HG02943 (cell line): ENCODE results near the gene CHAC1.
"Not testable (repeated sequence)": the region's sequence is repeated elsewhere in the genome, so short reads cannot be mapped to it uniquely, and the experiment has no call there.

ENCODE experiments used
- ATAC-seq: cut with Tn5 transposase; IDR thresholded peaks from one replicate; pipeline ENCODE4 v1.9.1; 2021; ENCODE audit warnings: mild to moderate bottlenecking, low read depth, moderate library complexity; ENCODE audit not compliant: unreplicated experiment

Gene CHAC1

DNA sequence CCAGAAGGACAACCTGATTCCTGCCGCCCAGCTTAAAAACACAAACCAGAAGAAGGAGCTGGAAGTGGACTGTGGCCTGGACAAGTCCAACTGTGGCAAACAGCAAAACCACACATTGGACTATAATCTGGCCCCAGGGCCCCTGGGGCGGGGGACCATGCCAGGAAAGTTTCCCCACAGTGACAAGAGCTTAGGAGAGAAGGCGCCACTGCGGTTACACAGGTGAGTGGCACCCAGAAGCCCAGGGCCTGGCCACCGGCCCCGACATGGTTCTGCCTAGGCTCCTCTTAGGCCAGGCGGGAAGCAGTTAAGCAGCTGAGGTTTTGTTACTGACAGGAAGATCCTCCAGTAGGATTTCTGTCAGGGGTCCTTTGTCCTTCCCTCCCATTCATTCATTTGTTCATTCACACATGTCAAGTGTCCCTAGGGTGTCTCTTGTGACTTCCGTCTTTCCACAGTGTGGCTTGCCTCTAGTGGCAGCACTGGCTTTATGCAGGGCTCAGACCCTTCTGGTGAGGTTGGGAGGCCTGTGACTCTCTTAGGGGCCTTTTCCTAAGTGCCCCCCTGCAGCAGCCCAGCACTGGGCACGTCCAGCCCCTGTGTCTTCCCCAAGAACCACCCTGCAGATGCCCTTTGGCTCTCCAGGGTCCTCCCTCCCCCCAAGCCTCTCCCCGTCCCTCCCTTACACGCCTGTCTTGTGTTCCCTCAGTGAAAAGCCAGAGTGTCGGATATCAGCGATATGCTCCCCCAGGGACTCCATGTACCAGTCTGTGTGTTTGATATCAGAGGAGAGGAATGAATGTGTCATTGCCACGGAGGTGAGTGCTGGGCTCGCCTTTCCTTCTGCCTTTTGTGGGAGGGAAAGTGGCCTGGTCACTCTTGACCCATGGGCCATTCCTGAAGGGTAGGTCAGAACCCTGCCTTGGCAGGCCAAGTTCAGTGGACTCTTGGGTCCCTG, 16.3 kb upstream of the CHAC1 start:
- no peak for ATAC-seq

DNA sequence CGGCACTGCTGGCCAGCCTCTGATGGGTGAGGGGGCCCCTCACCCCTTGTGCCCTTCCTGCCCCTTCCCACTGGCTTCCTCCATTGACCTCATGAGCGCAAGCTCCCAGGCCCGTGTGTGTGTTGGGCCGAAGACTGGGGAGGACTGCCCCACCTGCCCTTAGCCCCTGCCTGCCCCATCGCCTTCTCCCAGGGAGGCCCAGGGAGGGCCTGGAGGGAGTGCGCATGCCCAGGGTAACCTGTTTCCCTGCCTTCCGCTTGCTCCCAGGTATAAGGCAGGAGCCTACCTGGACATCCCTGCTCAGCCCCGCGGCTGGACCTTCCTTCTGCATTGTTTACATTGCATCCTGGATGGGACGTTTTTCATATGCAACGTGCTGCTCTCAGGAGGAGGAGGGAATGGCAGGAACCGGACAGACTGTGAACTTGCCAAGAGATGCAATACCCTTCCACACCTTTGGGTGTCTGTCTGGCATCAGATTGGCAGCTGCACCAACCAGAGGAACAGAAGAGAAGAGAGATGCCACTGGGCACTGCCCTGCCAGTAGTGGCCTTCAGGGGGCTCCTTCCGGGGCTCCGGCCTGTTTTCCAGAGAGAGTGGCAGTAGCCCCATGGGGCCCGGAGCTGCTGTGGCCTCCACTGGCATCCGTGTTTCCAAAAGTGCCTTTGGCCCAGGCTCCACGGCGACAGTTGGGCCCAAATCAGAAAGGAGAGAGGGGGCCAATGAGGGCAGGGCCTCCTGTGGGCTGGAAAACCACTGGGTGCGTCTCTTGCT, 15.3 kb upstream of the CHAC1 start:
- no peak for ATAC-seq

DNA sequence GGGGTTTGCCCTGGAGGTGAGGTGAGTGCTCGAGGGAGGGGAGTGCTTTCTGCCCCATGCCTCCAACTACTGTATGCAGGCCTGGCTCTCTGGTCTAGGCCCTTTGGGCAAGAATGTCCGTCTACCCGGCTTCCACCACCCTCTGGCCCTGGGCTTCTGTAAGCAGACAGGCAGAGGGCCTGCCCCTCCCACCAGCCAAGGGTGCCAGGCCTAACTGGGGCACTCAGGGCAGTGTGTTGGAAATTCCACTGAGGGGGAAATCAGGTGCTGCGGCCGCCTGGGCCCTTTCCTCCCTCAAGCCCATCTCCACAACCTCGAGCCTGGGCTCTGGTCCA, 14.8 kb upstream of the CHAC1 start:
- no peak for ATAC-seq

DNA sequence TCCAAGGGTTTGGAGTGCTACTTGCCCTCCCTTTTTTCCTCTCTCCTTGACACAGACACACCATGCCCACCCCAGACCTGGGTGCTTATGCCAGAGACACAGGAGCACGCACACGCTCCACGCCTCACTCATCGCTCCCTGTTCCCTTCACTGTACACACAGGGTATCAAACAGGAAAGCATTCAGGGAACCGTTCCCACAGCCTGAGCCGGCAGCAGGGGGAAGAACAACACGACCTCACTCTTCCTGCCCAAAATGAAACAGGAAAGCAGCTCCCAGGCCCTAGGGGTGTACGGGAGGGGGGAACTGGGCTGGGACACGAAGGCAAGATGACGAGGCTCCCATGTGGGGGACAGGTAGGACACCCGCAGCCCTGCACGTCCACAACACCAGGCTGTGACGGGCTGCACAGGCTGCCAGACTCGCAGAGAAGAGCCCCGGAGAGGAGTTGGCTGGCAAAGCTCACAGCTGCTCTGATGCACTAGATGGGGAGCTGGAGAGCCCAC, 12.9 kb upstream of the CHAC1 start:
- ATAC-seq = no peak

DNA sequence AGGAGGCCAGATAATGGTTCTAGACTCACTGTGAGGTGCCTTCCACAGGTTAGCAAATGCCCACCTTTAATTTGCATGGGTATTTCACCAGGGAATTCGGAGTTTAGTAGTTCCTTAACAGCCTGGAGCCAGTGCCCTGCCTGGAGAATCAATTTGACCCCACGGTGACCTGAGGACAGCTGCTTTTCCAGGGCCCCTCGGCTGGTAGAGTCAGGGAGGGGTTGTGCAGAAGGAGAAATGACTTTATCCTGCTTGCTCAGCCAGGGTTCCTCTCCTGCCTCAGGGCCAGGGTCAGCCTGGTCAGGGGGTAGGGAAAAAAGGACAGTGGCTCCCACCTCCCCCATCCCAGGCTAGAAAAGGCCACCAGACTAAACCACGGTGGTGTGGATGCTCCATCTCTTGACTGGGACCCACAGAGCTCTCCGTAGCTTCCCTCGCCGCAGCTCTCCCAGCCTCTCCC, 12.2 kb upstream of the CHAC1 start:
- ATAC-seq = peak; percentile 3

DNA sequence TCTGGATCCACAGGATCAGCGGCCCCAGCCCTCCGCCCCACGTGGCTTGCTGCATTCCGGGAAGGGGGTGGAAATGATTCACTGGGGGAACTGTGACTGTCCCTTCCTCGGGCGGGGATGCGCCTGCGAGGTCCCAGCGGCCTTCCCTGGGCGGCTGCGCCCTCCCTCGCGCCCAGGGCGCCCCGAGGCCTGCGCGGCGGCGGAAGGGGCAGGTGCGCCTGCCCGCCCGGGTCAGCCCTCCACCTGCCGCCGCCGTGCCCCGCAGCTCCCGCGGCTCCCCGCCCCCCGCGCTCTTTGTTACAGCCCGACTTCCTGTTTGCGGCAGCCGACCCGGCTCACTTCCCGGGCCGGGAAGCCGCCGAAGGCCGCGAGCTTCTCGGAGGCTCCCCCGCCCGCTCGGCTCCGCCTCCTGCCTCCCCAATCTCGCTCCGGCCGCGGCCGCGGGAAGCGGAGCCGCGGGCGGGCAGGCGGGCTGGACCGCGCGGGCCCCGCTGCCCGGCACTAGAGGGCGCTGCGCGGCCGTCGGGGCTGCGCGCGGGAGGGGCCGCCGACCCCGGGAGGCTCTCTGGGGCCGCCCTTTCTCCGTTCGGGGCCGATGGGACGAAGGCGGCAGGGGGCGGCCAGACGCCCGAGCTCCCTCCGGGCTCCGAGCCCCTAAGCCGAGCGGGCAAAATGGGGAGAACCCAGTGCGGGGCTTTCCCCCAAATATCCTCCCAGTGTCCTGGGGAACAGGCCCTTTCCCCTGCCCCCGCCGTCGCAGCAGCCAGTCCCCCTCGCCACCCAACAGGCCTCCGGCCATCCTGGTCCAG, 11.5 kb upstream of the CHAC1 start:
- peak; percentile 47 for ATAC-seq

DNA sequence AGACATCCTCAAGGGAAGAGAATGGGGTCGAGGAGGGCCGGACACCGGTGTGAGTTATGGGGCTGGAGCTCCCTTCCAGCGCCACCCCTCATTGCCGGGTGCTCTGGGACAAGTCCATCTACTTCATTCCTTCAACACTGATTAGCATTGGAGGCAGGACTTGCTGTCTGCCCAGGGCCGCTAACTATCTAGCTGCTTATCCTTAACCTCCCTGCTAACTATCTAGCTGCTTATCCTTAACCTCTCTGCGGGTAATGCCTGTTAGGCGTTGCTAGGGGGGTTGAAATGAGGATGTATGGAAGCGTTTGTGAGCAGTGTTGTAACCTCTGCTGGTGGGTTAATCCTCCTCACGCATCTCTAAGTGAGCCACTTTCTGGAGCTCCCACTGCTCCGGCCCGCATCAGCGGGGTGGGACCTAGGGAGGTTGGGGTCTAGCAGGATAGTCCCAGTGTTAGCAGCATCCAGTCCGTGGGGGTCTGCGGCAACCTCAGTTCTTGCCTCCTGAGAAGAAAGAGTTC, 10.9 kb upstream of the CHAC1 start:
- no peak for ATAC-seq

DNA sequence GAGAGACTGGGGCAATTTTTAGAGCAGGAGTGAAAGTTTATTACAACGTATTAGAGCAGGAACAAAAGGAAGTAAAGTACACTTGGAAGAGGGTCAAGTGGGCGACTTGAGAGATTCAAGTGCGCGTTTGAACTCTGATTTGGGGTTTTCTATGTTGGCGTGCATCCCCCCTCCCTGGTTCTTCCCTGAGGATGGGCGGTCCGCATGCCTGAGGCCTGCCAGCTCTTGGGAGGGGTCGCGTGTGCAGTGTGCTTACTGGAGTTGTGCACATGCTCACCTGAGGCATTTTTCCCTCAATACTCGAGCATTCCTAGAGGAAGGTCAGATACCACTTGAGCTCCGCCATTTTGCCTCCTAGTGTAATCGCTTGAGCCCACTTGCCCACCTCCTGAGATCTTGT, 10.4 kb upstream of the CHAC1 start:
- no peak for ATAC-seq

DNA sequence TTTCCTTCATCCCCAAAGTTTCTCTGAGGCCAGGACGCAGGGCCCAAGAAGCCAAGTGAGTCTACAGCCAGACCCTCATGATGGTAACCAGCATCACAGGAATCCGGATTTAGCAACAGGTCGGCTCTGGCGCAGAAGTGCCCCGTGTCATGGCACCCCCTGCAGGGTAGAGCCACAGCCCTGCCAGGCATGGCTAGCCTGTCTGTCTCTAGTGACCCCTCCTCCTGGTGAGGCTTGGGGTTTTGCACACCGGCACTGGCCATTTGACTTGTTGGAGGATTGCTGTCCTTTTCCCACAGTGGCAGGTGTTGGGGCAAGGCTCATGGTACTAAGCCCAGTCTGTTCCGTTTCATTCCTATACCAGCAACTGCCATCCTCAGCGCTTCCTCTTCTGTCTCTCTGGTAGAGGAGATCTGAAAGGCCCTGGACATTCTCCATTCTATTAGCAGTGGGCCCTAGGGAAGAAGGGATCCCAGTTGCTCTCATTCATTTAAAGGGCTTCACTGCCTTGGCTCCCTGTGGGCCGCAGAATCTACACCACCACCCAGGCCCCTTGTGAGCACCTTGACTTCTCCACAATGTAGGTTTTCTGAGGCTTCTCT, 9.4 kb upstream of the CHAC1 start:
- no peak for ATAC-seq

DNA sequence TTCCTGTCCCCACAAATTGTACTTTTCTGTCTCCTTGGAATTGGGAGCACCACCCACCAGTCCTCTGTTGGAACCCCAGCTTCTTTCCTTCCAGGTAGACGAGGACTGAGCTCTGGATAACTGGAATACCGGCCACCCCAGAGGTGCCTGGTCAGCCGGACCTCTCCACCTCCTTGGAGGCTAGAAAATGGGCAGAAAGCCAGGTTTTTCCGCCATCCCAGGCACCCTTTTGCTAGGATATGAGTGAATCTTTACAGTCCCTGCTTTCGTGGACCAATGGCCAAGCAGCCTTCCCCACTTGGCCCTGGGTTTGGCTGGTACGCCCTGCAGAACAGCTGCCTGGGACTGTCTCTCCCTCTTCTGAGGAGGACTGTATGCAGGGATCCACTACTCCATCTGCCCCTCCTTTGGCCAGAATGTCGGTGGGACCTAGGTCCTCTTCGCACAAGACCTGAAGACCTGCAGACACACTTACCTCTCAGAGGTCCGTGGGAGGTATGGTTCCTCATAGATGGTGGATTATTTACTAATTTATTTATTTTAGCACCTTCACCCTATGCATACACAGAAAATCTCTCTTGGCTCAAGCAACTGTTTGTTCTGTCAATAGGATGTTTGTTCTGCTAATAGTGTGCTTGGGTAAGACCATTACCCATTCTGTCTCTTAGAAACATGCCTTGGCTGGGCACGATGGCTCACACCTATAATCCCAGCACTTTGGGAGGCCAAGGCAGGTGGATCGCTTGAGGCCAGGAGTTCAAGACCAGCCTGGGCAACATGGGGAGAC, 8.6 kb upstream of the CHAC1 start:
- ATAC-seq = no peak

DNA sequence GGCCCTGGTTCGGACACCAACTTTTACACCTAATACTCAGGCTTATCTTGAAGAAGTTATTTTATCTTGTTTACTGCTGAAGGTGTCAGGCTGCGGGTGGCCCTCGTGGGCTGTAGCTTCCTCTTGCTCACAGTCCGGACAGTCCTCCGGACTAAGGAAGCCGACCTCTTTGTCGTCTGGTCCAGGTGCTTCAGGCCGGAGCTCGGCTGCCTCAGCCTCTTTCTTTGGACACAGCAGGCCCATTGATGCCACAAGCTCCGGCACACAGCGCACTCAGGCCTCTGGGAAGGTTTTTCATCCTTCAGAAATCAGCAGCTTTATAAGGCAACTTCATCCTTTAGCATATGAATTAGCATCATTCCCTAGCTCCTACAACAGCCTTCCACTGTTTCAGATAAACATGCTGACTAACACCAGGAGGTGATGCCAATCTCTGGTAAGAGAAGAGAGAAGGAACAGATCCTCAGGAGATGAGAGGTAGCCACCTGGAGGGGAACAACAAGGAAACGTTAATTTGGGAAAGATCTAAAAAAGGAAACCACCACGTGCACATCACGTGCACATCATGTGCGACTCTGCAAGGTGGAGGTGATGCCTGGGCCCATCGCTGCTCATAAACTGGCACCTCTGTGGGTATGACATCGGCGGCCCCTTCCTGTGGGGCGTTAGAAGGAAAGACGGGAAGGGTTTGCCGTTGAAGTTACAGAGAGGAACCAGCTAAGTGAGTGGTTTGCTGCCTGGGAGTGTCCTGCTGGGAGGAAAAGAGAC, 4.4 kb upstream of the CHAC1 start:
- no peak for ATAC-seq

DNA sequence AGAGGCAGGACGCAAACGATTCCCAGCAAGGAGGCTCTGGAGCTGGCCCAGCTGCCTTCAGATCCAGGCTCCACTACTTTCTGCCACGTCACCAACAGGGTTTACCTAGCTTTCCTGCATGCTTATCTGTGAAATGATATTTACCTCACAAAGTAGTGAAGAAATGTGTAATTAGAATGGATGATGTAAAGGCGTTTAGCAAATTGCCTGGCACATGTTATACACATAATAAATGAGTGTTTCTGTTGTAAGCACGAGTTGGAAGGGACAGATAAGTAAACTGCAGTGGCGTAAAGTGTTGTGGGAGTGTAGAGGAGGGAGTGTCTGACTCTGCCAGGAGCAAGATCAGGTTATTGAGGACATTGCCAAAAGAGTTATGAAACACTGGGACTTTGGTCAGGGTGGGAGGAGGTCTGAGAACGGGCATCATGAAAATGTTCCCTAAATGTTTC, 3.5 kb upstream of the CHAC1 start:
- ATAC-seq = no peak

DNA sequence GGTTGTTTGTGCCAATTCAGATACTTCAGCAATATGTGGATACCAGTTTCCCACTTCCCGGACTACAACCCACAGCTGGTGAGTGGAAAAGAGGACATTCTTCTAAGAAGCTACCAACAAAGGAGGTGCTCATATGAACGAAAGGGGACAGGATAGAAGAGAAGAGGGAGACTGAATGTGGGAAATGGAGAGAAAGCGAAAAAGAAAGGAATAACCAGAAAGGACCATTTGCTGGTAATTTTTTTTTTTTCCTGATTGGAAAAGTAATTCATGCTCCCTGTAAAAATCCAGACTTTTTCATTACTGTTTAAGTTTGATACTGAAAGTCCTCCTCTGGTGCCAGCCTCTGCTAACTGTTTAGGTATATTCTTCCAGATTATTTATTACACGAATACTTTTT, 1.5 kb upstream of the CHAC1 start:
- ATAC-seq = no peak

DNA sequence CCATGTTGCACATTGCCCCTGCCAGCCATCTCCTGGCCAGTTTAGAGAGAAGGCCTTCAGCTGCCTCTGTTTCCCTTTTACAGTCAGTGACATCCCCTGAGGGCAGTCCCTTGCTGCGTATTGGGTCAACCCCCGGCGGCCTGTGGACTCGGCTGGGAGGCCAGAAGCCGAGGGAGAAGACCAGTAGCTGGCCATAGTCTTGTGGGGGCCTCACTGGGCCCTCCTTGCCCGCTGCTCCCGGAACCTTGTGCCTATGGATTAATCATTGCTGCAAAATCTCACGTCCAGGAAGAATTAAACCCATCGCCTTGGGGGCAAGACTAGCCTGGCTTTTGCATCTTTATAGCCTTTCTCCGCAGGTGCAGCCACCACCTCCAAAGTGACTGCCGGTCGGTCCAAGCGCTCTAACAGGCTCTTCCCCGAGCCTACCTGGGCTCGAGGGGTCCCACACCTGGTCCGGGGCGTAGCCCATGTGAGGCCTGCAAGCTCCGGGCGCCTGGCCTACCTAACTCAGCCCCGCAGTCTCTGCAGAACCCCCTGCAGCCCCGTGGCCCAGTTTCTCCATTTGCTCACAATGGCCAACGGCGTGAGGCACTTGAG, 870 bp upstream of the CHAC1 start:
- no peak for ATAC-seq

DNA sequence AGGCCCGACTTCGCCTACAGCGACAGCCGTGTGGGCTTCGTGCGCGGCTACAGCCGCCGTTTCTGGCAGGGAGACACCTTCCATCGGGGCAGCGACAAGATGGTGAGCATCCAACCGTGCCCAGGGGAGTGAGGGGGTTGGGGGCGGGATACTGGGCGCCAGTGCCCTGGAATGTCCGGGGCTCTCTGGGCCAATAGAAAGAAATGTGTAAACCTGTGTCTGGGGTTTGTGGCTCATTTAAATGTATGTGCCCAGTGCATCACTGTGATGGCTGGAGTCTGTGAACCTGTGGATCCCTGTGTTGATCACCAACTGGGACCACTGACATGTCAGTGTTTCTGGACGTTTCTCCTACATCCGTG, 423 bp downstream of the CHAC1 start:
- ATAC-seq = no peak

DNA sequence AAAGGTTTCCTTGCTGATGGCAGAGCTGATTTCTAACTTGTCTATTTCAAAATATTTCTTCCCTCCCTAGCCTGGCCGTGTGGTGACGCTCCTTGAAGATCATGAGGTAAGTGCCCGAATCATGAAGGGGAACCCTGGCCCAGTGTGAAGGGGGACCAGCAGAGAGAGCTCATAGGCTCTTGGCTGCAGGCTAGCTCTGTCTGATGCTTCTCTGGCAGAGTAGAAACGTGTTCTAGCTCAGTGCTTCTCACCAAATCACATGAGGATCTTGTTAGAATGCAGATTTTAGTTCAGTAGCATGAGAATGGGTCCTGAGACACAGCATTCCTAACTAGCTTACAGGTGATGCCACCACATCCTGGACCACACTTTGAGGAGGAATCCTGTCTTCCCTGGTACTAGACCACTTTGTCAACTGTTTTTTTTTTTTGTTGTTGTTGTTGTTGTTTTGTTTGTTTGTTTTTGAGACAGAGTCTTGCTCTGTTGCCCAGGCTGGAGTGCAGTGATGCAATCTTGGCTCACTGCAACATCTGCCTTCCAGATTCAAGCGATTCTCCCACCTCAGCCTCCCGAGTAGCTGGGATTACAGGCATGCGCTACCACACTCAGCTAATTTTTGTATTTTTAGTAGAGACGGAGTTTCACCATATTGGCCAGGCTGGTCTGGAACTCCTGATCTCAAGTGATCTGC, 1.0 kb downstream of the CHAC1 start:
- not testable (repeated sequence) for ATAC-seq

DNA sequence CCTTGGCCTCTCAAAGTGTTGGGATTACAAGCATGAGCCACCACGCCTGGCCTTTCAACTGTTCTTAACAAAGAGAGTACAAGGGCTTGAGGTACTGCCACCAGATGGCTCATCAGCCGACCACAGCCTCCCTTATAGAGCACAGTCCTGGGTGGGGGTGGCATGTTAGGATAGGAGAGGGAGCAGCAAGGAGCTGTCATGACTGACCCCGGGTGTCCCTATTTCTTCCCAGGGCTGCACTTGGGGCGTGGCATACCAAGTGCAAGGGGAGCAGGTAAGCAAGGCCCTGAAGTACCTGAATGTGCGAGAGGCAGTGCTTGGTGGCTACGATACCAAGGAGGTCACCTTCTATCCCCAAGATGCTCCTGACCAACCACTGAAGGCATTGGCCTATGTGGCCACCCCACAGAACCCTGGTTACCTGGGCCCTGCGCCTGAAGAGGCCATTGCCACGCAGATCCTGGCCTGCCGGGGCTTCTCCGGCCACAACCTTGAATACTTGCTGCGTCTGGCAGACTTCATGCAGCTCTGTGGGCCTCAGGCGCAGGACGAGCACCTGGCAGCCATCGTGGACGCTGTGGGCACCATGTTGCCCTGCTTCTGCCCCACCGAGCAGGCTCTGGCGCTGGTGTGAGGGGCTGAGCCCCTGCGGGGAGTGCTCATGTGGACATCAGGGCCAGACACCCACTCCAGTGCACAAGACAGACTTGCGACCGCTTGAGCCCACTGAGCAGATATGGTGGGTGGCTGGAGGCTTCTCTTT, 2.1 kb downstream of the CHAC1 start:
- no peak for ATAC-seq
